Measurements from ENCODE around the gene EPPIN. TPM values are rescaled to one million over a fixed set of nuclear protein-coding genes. Genes with fewer than 3 reads are reported as not detected.

EPPIN gene
- total and polyA plus RNA-seq, 4 donors = not detected

- Histone ChIP-seq H3K27me3 (ENCODE audit: control insufficient read depth in 1 of 2, insufficient read depth in 2 of 2, low read length in 1 of 2) (peaks cover 0 to 2% of the 10 kb centered on the region in 2 donors), H3K4me1 (ENCODE audit: control insufficient read depth in 1 of 2, insufficient read depth in 2 of 2, low read length in 2 of 2) (no peaks in the 10 kb centered on the region), H3K27ac (ENCODE audit: low read depth in 1 of 2, low read length in 2 of 2) (no peak within 1 kb of the TSS), H3K36me3 (ENCODE audit: control insufficient read depth in 1 of 2, insufficient read depth in 2 of 2, low read length in 1 of 2) (no peaks in the 10 kb centered on the region), H3K4me3 (ENCODE audit: low read length in 2 of 2) (no peak within 1 kb of the TSS), H3K9me3 (ENCODE audit: control insufficient read depth, low read length) (peaks cover 2% of the 10 kb centered on the region)
- DNase-seq (no peak), ATAC-seq (ENCODE audit: low FRiP score) (no peak)
- 61 to 66% methylated on average over 5 of the region's 5 CpGs for WGBS, 2 donors
- intact Hi-C loops (cut with DNase I) = no loop called here
Observed at GRCh38 chr20:45515147-45515913, 31.9 kb downstream of the EPPIN start, which contains the start of gene SPINT3. SPINT3 (minus strand) TSS chr20:45515622; CDS start chr20:45515608, 14 bp downstream.

- no peak for ATAC-seq (ENCODE audit: low FRiP score)
- no peaks in the 10 kb centered on the region for H3K27me3 ChIP-seq (ENCODE audit: control insufficient read depth in 1 of 2, insufficient read depth in 2 of 2, low read length in 1 of 2)
- H3K4me1 ChIP-seq (ENCODE audit: control insufficient read depth in 1 of 2, insufficient read depth in 2 of 2, low read length in 2 of 2) = no peaks in the 10 kb centered on the region
- intact Hi-C loops (cut with DNase I) = no loop called here
- no peaks in the 10 kb centered on the region for H3K36me3 ChIP-seq (ENCODE audit: control insufficient read depth in 1 of 2, insufficient read depth in 2 of 2, low read length in 1 of 2)
- 64 to 72% methylated on average over 5 of the region's 5 CpGs for whole genome bisulfite sequencing, 2 donors
- H3K4me3 ChIP-seq (ENCODE audit: low read length in 2 of 2) = no peak overlapping the region
- DNase-seq = no peak
- H3K27ac ChIP-seq (ENCODE audit: low read depth in 1 of 2, low read length in 2 of 2) = no peak overlapping the region
- H3K9me3 ChIP-seq (ENCODE audit: control insufficient read depth, low read length) = peaks cover 2% of the 10 kb centered on the region
Observed at GRCh38 chr20:45510242-45510862, 36.8 kb downstream of the EPPIN start.

DNA sequence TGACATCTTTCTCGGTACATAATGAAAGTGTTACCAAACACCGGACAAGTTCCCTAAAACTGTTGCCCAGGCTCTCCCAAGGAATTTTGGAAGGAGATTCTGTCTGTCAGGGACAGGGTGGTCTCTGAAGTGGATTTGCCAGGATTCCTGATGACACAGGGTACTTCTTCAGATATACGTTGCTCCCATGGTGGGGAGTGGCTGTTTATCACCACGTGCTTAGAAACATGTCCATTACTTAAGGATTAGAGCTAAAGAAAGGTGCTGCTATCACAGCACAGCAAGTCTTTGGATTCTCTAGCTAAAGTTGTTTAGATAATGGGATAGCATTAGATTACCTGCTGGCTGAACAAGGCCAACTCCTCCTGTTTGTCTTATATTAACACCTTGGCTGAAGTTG, 38.1 kb downstream of the EPPIN start:
- no peak overlapping the region for H3K4me3 ChIP-seq (ENCODE audit: low read length in 2 of 2)
- H3K27ac ChIP-seq (ENCODE audit: low read depth in 1 of 2, low read length in 2 of 2) = no peak overlapping the region
- no peaks in the 10 kb centered on the region for H3K36me3 ChIP-seq (ENCODE audit: control insufficient read depth in 1 of 2, insufficient read depth in 2 of 2, low read length in 1 of 2)
- WGBS, 2 donors = 69 to 73% methylated on average over 4 of the region's 4 CpGs
- ATAC-seq (ENCODE audit: low FRiP score) (no peak), DNase-seq (no peak)
- no peaks in the 10 kb centered on the region for H3K27me3 ChIP-seq (ENCODE audit: control insufficient read depth in 1 of 2, insufficient read depth in 2 of 2, low read length in 1 of 2)
- intact Hi-C loops (cut with DNase I) = no loop called here
- H3K9me3 ChIP-seq (ENCODE audit: control insufficient read depth, low read length) = peaks cover 2% of the 10 kb centered on the region
- H3K4me1 ChIP-seq (ENCODE audit: control insufficient read depth in 1 of 2, insufficient read depth in 2 of 2, low read length in 2 of 2) = no peaks in the 10 kb centered on the region

GRCh38 chr20:45508068-45508886, 38.9 kb downstream of the EPPIN start:
- intact Hi-C loops (cut with DNase I) = no loop called here

DNA sequence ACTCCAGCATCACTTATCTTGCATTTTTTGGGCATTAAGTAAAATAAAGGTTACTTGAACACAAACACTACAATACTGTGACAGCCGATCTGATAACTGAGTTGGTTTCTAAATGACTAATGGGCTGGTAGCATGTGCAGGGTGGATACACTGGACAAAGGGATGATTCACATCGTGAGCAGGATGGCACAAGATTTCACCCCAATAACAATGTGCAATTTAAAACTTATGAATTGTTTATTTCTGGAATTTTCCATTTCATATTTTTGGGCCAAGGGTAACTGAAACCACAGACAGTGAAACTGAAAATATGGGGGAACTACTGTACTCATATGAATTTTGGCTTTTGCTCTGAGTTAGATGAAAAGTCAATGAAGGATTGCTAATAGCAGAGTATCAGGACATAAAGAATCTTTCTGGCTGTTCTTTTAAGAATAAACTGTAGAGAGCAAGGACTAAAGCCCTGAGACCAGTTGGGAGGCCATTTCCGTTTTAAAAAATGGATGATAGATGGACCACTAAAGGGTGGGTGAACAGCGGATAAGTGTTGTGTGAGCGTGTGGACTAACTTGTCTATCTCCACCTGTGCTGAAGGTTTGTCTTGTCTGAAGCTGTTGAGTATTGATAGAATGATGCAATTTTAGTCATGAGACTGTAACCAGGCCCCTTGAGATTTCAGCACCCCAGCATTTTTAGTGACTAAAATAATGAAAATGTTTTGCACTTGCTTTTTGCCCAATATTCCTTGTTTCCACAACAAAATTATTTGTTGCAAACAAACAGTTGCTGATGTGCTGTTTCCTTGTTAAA, 40.0 kb downstream of the EPPIN start:
- H3K4me3 ChIP-seq (ENCODE audit: low read length in 2 of 2) = no peak overlapping the region
- H3K4me1 ChIP-seq (ENCODE audit: control insufficient read depth in 1 of 2, insufficient read depth in 2 of 2, low read length in 2 of 2) = no peaks in the 10 kb centered on the region
- H3K9me3 ChIP-seq (ENCODE audit: control insufficient read depth, low read length) = no peaks in the 10 kb centered on the region
- ATAC-seq (ENCODE audit: low FRiP score) (no peak), DNase-seq (no peak)
- no peaks in the 10 kb centered on the region for H3K27me3 ChIP-seq (ENCODE audit: control insufficient read depth in 1 of 2, insufficient read depth in 2 of 2, low read length in 1 of 2)
- 77% methylated on average over 5 of the region's 5 CpGs for WGBS, 2 donors
- H3K36me3 ChIP-seq (ENCODE audit: control insufficient read depth in 1 of 2, insufficient read depth in 2 of 2, low read length in 1 of 2) = no peaks in the 10 kb centered on the region
- no peak overlapping the region for H3K27ac ChIP-seq (ENCODE audit: low read depth in 1 of 2, low read length in 2 of 2)
- intact Hi-C loops (cut with DNase I) = no loop called here

More at GRCh38 chr20:45508068-45508886, 38.9 kb downstream of the EPPIN start:
- 69 to 70% methylated on average over 7 of the region's 7 CpGs for WGBS, 2 donors
- H3K27ac ChIP-seq (ENCODE audit: low read depth in 1 of 2, low read length in 2 of 2) = no peak overlapping the region
- ATAC-seq (ENCODE audit: low FRiP score) (no peak), DNase-seq (no peak)
- no peaks in the 10 kb centered on the region for H3K4me1 ChIP-seq (ENCODE audit: control insufficient read depth in 1 of 2, insufficient read depth in 2 of 2, low read length in 2 of 2)
- H3K36me3 ChIP-seq (ENCODE audit: control insufficient read depth in 1 of 2, insufficient read depth in 2 of 2, low read length in 1 of 2) = no peaks in the 10 kb centered on the region
- no peaks in the 10 kb centered on the region for H3K27me3 ChIP-seq (ENCODE audit: control insufficient read depth in 1 of 2, insufficient read depth in 2 of 2, low read length in 1 of 2)
- no peaks in the 10 kb centered on the region for H3K9me3 ChIP-seq (ENCODE audit: control insufficient read depth, low read length)
- H3K4me3 ChIP-seq (ENCODE audit: low read length in 2 of 2) = no peak overlapping the region

DNA sequence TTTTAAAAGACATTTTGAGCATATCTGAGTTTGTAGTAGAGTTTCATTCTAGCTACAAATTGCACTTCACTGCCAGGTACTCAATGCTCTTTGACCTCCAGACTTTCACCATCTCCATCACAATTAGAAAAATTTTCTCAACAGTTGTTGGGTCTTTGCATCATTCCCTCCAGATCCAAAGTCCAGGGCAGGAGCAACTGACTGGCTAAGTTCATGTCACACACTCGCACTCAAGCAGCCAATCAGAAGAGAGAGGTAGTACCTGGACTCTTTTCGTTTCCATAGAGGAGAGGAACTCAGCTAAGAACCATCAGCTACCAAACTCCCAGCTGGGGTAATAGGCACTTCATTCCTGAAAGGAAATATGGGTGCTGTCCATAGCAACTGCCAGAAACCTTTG, 40.8 kb downstream of the EPPIN start:
- Histone ChIP-seq H3K27ac (ENCODE audit: low read depth in 1 of 2, low read length in 2 of 2) (no peak overlapping the region), H3K27me3 (ENCODE audit: control insufficient read depth in 1 of 2, insufficient read depth in 2 of 2, low read length in 1 of 2) (no peaks in the 10 kb centered on the region), H3K4me3 (ENCODE audit: low read length in 2 of 2) (no peak overlapping the region), H3K36me3 (ENCODE audit: control insufficient read depth in 1 of 2, insufficient read depth in 2 of 2, low read length in 1 of 2) (no peaks in the 10 kb centered on the region), H3K4me1 (ENCODE audit: control insufficient read depth in 1 of 2, insufficient read depth in 2 of 2, low read length in 2 of 2) (no peaks in the 10 kb centered on the region), H3K9me3 (ENCODE audit: control insufficient read depth, low read length) (no peaks in the 10 kb centered on the region)
- intact Hi-C loops (cut with DNase I) = no loop called here
- DNase-seq (no peak), ATAC-seq (ENCODE audit: low FRiP score) (no peak)
- 78 to 82% methylated on average over 2 of the region's 2 CpGs for WGBS, 2 donors

DNA sequence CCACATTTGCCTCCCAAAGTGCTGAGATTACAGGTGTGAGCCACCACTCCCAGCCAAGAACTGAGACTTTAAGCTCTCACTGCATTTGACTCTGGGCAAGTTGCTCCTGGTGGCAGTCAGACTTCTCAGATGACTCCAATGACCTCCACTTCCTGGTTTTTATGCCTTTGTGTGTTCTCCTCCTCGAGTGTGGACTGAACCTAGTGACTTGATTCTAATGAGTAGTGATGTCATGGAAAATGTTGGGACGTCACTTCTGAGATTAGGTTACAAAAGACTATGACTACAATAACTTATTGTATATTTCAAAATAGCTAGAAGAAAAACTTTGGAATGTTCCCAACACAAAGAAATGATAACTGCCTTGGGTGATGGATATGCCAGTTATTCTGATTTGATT, 43.8 kb downstream of the EPPIN start:
- WGBS, 2 donors = 27 to 31% methylated on average over 2 of the region's 2 CpGs
- intact Hi-C loops (cut with DNase I) = no loop called here

GRCh38 chr20:45502561-45502960, 44.6 kb downstream of the EPPIN start:
- intact Hi-C loops (cut with DNase I) = no loop called here
- 45 to 65% methylated on average over 1 of the region's 1 CpG for WGBS, 2 donors
- Histone ChIP-seq H3K9me3 (ENCODE audit: control insufficient read depth, low read length) (no peaks in the 10 kb centered on the region), H3K36me3 (ENCODE audit: control insufficient read depth in 1 of 2, insufficient read depth in 2 of 2, low read length in 1 of 2) (no peaks in the 10 kb centered on the region), H3K27me3 (ENCODE audit: control insufficient read depth in 1 of 2, insufficient read depth in 2 of 2, low read length in 1 of 2) (no peaks in the 10 kb centered on the region), H3K27ac (ENCODE audit: low read depth in 1 of 2, low read length in 2 of 2) (no peak overlapping the region), H3K4me3 (ENCODE audit: low read length in 2 of 2) (no peak overlapping the region), H3K4me1 (ENCODE audit: control insufficient read depth in 1 of 2, insufficient read depth in 2 of 2, low read length in 2 of 2) (no peaks in the 10 kb centered on the region)
- no peak for DNase-seq
- ATAC-seq (ENCODE audit: low FRiP score) = no peak

More for the DNA sequence above, 43.8 kb downstream of the EPPIN start:
- no peaks in the 10 kb centered on the region for H3K36me3 ChIP-seq (ENCODE audit: control insufficient read depth in 1 of 2, insufficient read depth in 2 of 2, low read length in 1 of 2)
- no peaks in the 10 kb centered on the region for H3K27me3 ChIP-seq (ENCODE audit: control insufficient read depth in 1 of 2, insufficient read depth in 2 of 2, low read length in 1 of 2)
- H3K4me1 ChIP-seq (ENCODE audit: control insufficient read depth in 1 of 2, insufficient read depth in 2 of 2, low read length in 2 of 2) = no peaks in the 10 kb centered on the region
- DNase-seq = no peak
- no peak overlapping the region for H3K4me3 ChIP-seq (ENCODE audit: low read length in 2 of 2)
- H3K9me3 ChIP-seq (ENCODE audit: control insufficient read depth, low read length) = no peaks in the 10 kb centered on the region
- H3K27ac ChIP-seq (ENCODE audit: low read depth in 1 of 2, low read length in 2 of 2) = no peak overlapping the region
- ATAC-seq (ENCODE audit: low FRiP score) = no peak
